UCSD-AML1 (cell line): ENCODE measurements around the gene ARHGAP45.
"Not testable (repeated sequence)": the region's sequence is repeated elsewhere in the genome, so short reads cannot be mapped to it uniquely, and the experiment has no call there.

Experiments used
- DNase-seq: peaks from one replicate; lab custom pipeline; 2025; ENCODE audit not compliant: unreplicated experiment; lab: John Stamatoyannopoulos, UW

ARHGAP45 gene

GRCh38 chr19:1114728-1115127, 47.8 kb downstream of the ARHGAP45 start:
- DNase-seq = not testable (repeated sequence)

GRCh38 chr19:1115646-1116420, 48.9 kb downstream of the ARHGAP45 start:
- DNase-seq = no peak

- no peak for DNase-seq
These were observed 50.0 kb downstream of the ARHGAP45 start for GRCh38 chr19:1116726-1117581.

GRCh38 chr19:1117654-1118053, 50.7 kb downstream of the ARHGAP45 start:
- DNase-seq = no peak

GRCh38 chr19:1118999-1119398, 52.0 kb downstream of the ARHGAP45 start:
- DNase-seq = no peak

GRCh38 chr19:1119475-1120217, 52.7 kb downstream of the ARHGAP45 start:
- no peak for DNase-seq

GRCh38 chr19:1121395-1121794, 54.4 kb downstream of the ARHGAP45 start:
- no peak for DNase-seq

- DNase-seq = no peak
These were observed 55.3 kb downstream of the ARHGAP45 start for GRCh38 chr19:1122021-1122971.

GRCh38 chr19:1122972-1123363, 56.0 kb downstream of the ARHGAP45 start:
- peak; percentile 79 for DNase-seq

- DNase-seq = no peak
These were observed 56.4 kb downstream of the ARHGAP45 start for GRCh38 chr19:1123381-1123780.

GRCh38 chr19:1123885-1124677, 57.1 kb downstream of the ARHGAP45 start:
- no peak for DNase-seq

- DNase-seq = peak; percentile 46
These were observed 58.9 kb downstream of the ARHGAP45 start for GRCh38 chr19:1125601-1126467.

- DNase-seq = no peak
These were observed 60.2 kb downstream of the ARHGAP45 start for GRCh38 chr19:1126984-1127760.

- no peak for DNase-seq
These were observed 61.1 kb downstream of the ARHGAP45 start for GRCh38 chr19:1128106-1128505.

GRCh38 chr19:1129084-1129483, 62.1 kb downstream of the ARHGAP45 start:
- DNase-seq = not testable (repeated sequence)

- no peak for DNase-seq
These were observed 62.6 kb downstream of the ARHGAP45 start for GRCh38 chr19:1129535-1129934.

GRCh38 chr19:1130771-1131717, 64.1 kb downstream of the ARHGAP45 start:
- DNase-seq = no peak
